Adipocyte (in vitro differentiated cells): ENCODE data around the gene WRAP73.

ENCODE experiments used
- DNase-seq: peaks from one replicate; pipeline ENCODE4 v3.0.0-alpha.2; 2015; ENCODE audit warnings: low read depth
- H3K27me3 ChIP-seq: replicated peaks from 2 replicates; pipeline ENCODE4 v1.7.0; 2013; ENCODE audit warnings: mild to moderate bottlenecking, low read length, moderate library complexity; ENCODE audit not compliant: control insufficient read depth, insufficient read depth
- H3K36me3 ChIP-seq: 2 replicates; pipeline ENCODE4 v1.7.0; 2013; ENCODE audit warnings: low read length, mild to moderate bottlenecking, moderate library complexity; ENCODE audit not compliant: control insufficient read depth, insufficient read depth, severe bottlenecking
- H3K4me1 ChIP-seq: 2 replicates; pipeline ENCODE4 v1.7.0; 2013; ENCODE audit warnings: mild to moderate bottlenecking, low read length, moderate library complexity; ENCODE audit not compliant: control insufficient read depth, insufficient read depth
- H3K4me3 ChIP-seq: 2 replicates; pipeline ENCODE4 v1.7.0; 2013; ENCODE audit warnings: mild to moderate bottlenecking, low read length, moderate library complexity
- H3K9ac ChIP-seq: 2 replicates; pipeline ENCODE4 v1.7.0; 2013; ENCODE audit warnings: mild to moderate bottlenecking, low read length, moderate library complexity
- H3K9me3 ChIP-seq: 2 replicates; pipeline ENCODE4 v1.7.0; 2013; ENCODE audit warnings: mild to moderate bottlenecking, low read length, moderate library complexity; ENCODE audit not compliant: control insufficient read depth

Gene WRAP73

GRCh38 chr1:3649342-3650247, at the start of gene WRAP73:
WRAP73 (minus strand) TSS chr1:3650103; CDS start chr1:3649999, 104 bp downstream.
- H3K36me3 ChIP-seq = peaks cover 24% of the 10 kb centered on the region
- H3K4me3 ChIP-seq = peak within 1 kb of the TSS; percentile 91
- H3K4me1 ChIP-seq = peaks cover 5% of the 10 kb centered on the region
- H3K9ac ChIP-seq = peak within 1 kb of the TSS; percentile 90
- H3K9me3 ChIP-seq = no peaks in the 10 kb centered on the region
- peaks cover 28% of the 10 kb centered on the region for H3K27me3 ChIP-seq
- peak; percentile 97 for DNase-seq

- DNase-seq = no peak
- H3K9me3 ChIP-seq = no peaks in the 10 kb centered on the region
- no peak overlapping the region for H3K9ac ChIP-seq
- H3K36me3 ChIP-seq = no peaks in the 10 kb centered on the region
- peaks cover 42% of the 10 kb centered on the region for H3K27me3 ChIP-seq
- H3K4me1 ChIP-seq = no peaks in the 10 kb centered on the region
- no peak overlapping the region for H3K4me3 ChIP-seq
Observed at GRCh38 chr1:3699596-3699995, 49.7 kb upstream of the WRAP73 start.

GRCh38 chr1:3698660-3699408, 48.9 kb upstream of the WRAP73 start:
- no peak for DNase-seq
- Histone ChIP-seq H3K27me3 (peaks cover 40% of the 10 kb centered on the region), H3K9ac (no peak overlapping the region), H3K4me1 (no peaks in the 10 kb centered on the region), H3K9me3 (no peaks in the 10 kb centered on the region), H3K36me3 (no peaks in the 10 kb centered on the region), H3K4me3 (no peak overlapping the region)

- Histone ChIP-seq H3K4me1 (no peaks in the 10 kb centered on the region), H3K9ac (no peak overlapping the region), H3K4me3 (no peak overlapping the region), H3K27me3 (peaks cover 42% of the 10 kb centered on the region), H3K9me3 (no peaks in the 10 kb centered on the region), H3K36me3 (no peaks in the 10 kb centered on the region)
- no peak for DNase-seq
Observed at GRCh38 chr1:3697810-3698209, 47.9 kb upstream of the WRAP73 start.

- no peak for DNase-seq
- H3K27me3 ChIP-seq = peaks cover 49% of the 10 kb centered on the region
- H3K9ac ChIP-seq = no peak overlapping the region
- H3K4me1 ChIP-seq = no peaks in the 10 kb centered on the region
- H3K9me3 ChIP-seq = no peaks in the 10 kb centered on the region
- H3K4me3 ChIP-seq = no peak overlapping the region
- no peaks in the 10 kb centered on the region for H3K36me3 ChIP-seq
Observed at GRCh38 chr1:3697104-3697503, 47.2 kb upstream of the WRAP73 start.

GRCh38 chr1:3696689-3697088, 46.8 kb upstream of the WRAP73 start:
- Histone ChIP-seq H3K4me1 (no peaks in the 10 kb centered on the region), H3K9me3 (no peaks in the 10 kb centered on the region), H3K27me3 (peaks cover 53% of the 10 kb centered on the region), H3K9ac (no peak overlapping the region), H3K36me3 (no peaks in the 10 kb centered on the region), H3K4me3 (no peak overlapping the region)
- DNase-seq = no peak

- Histone ChIP-seq H3K36me3 (no peaks in the 10 kb centered on the region), H3K9me3 (no peaks in the 10 kb centered on the region), H3K27me3 (peaks cover 56% of the 10 kb centered on the region), H3K4me3 (no peak overlapping the region), H3K4me1 (no peaks in the 10 kb centered on the region), H3K9ac (no peak overlapping the region)
- DNase-seq = peak; percentile 61
Observed at GRCh38 chr1:3695326-3696217, 45.7 kb upstream of the WRAP73 start.

- no peak for DNase-seq
- Histone ChIP-seq H3K36me3 (no peaks in the 10 kb centered on the region), H3K27me3 (peaks cover 56% of the 10 kb centered on the region), H3K4me3 (no peak overlapping the region), H3K4me1 (no peaks in the 10 kb centered on the region), H3K9ac (no peak overlapping the region), H3K9me3 (no peaks in the 10 kb centered on the region)
Observed at GRCh38 chr1:3693321-3693720, 43.4 kb upstream of the WRAP73 start.

- Histone ChIP-seq H3K9me3 (no peaks in the 10 kb centered on the region), H3K27me3 (peaks cover 52% of the 10 kb centered on the region), H3K4me1 (no peaks in the 10 kb centered on the region), H3K4me3 (no peak overlapping the region), H3K36me3 (no peaks in the 10 kb centered on the region), H3K9ac (no peak overlapping the region)
- DNase-seq = no peak
Observed at GRCh38 chr1:3692598-3692997, 42.7 kb upstream of the WRAP73 start.

- no peak for DNase-seq
- no peaks in the 10 kb centered on the region for H3K36me3 ChIP-seq
Observed at GRCh38 chr1:3691421-3692204, 41.7 kb upstream of the WRAP73 start.

More at GRCh38 chr1:3691421-3692204, 41.7 kb upstream of the WRAP73 start:
- no peaks in the 10 kb centered on the region for H3K9me3 ChIP-seq
- H3K4me3 ChIP-seq = no peak overlapping the region
- H3K27me3 ChIP-seq = peaks cover 46% of the 10 kb centered on the region
- no peaks in the 10 kb centered on the region for H3K4me1 ChIP-seq
- H3K9ac ChIP-seq = no peak overlapping the region
